H1 (cell line): ENCODE data around the gene CYP2W1.

ENCODE experiments used
- ASH2L ChIP-seq: fragments of 200-600, 300-600 bp; sonication (generic); IDR thresholded peaks from one replicate; pipeline ENCODE4 v1.7.1; 2017; ENCODE audit warnings: low read length
- BACH1 ChIP-seq: IDR thresholded peaks from 2 replicates; pipeline ENCODE4 v1.6.1; 2012; ENCODE audit warnings: low read length, improper control_type of control experiment
- CTCF ChIP-seq, 3 experiments: IDR thresholded peaks; 1 replicate in 2 of 3; 2 replicates in 1 of 3; pipeline versions ENCODE4 v1.5.1 to v1.6.1; 2011; ENCODE audit warnings: low read length in 3 of 3, mild to moderate bottlenecking in 3 of 3, inconsistent platforms in 2 of 3, low read depth in 1 of 3, moderate library complexity in 1 of 3; ENCODE audit not compliant: insufficient read depth in 1 of 3; ENCODE audit errors: control extremely low read depth in 1 of 3
- EP300 ChIP-seq, 2 experiments: IDR thresholded peaks; 1 replicate in 1 of 2; 2 replicates in 1 of 2; pipeline ENCODE4 v1.6.1; 2011 to 2012; ENCODE audit warnings: low read depth in 2 of 2, low read length in 2 of 2, mild to moderate bottlenecking in 2 of 2, borderline replicate concordance in 1 of 2, inconsistent platforms in 1 of 2, moderate library complexity in 1 of 2
- GTF2F1 ChIP-seq: IDR thresholded peaks from 2 replicates; pipeline ENCODE4 v1.6.1; 2012; ENCODE audit warnings: low read depth, low read length, improper control_type of control experiment, borderline replicate concordance
- HDAC6 ChIP-seq: IDR thresholded peaks from one replicate; pipeline ENCODE4 v1.7.1; 2012; ENCODE audit warnings: low read depth, mild to moderate bottlenecking, inconsistent platforms, low read length, moderate library complexity
- JUN ChIP-seq: IDR thresholded peaks from 2 replicates; pipeline ENCODE4 v1.6.1; 2011; ENCODE audit warnings: low read depth, mild to moderate bottlenecking, improper control_type of control experiment, low read length
- JUND ChIP-seq: IDR thresholded peaks from 2 replicates; pipeline ENCODE4 v1.6.1; 2011; ENCODE audit warnings: mild to moderate bottlenecking, improper control_type of control experiment, low read length
- POLR2A ChIP-seq, 2 experiments: IDR thresholded peaks; 1 replicate in 1 of 2; 2 replicates in 1 of 2; pipeline ENCODE4 v1.6.1; 2011; ENCODE audit warnings: low read depth in 2 of 2, low read length in 2 of 2, mild to moderate bottlenecking in 2 of 2; ENCODE audit errors: control extremely low read depth in 1 of 2
- POLR2AphosphoS5 ChIP-seq: IDR thresholded peaks from 2 replicates; pipeline ENCODE4 v1.6.1; 2011; ENCODE audit warnings: low read depth, low read length
- POU5F1 ChIP-seq: IDR thresholded peaks from 2 replicates; pipeline ENCODE4 v1.6.1; 2011; ENCODE audit warnings: low read depth, mild to moderate bottlenecking, low read length, moderate library complexity
- RXRA ChIP-seq: IDR thresholded peaks from 2 replicates; pipeline ENCODE4 v1.6.1; 2011; ENCODE audit warnings: low read depth, mild to moderate bottlenecking, low read length, moderate library complexity; ENCODE audit not compliant: insufficient read depth
- TCF12 ChIP-seq: IDR thresholded peaks from 2 replicates; pipeline ENCODE4 v1.6.1; 2011; ENCODE audit warnings: low read depth, mild to moderate bottlenecking, low read length
- TF ChIP-seq, protein P1 (sequence below): IDR thresholded peaks from 2 replicates; pipeline ENCODE4 v1.6.1; 2011; ENCODE audit warnings: low read depth, mild to moderate bottlenecking, low read length; ENCODE audit not compliant: insufficient read depth

GRCh38 chr7:976901-977325 is 6.1 kb upstream of the CYP2W1 start:
- no peak for TF ChIP-seq RXRA
- TF ChIP-seq CTCF (IDR thresholded peaks at IDR 0.05; ENCODE audit: control extremely low read depth in 1 of 3, insufficient read depth in 1 of 3, low read depth in 1 of 3, low read length in 3 of 3), result no peak
- no peak for TF ChIP-seq POU5F1
- TF ChIP-seq BACH1, result no peak
- no peak for TF ChIP-seq EP300 (IDR thresholded peaks at IDR 0.05; ENCODE audit: borderline replicate concordance in 1 of 2, low read depth in 2 of 2, low read length in 2 of 2)
- TF ChIP-seq JUN, result no peak
- TF ChIP-seq POLR2AphosphoS5, result no peak
- no peak for TF ChIP-seq JUND
- TF ChIP-seq HDAC6, result no peak
- TF ChIP-seq POLR2A (IDR thresholded peaks at IDR 0.05; ENCODE audit: control extremely low read depth in 1 of 2, low read depth in 2 of 2, low read length in 2 of 2), result no peak
- no peak for TF ChIP-seq TCF12
- no peak for TF ChIP-seq ASH2L
- TF ChIP-seq GTF2F1, result no peak
- TF ChIP-seq, protein P1, sequence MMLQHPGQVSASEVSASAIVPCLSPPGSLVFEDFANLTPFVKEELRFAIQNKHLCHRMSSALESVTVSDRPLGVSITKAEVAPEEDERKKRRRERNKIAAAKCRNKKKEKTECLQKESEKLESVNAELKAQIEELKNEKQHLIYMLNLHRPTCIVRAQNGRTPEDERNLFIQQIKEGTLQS, result no peak
